Esophagus muscularis mucosa (tissue), 3 donors: ENCODE measurements around the gene TIGD3.

Source experiments
- CTCF ChIP-seq, 3 experiments: fragments of 200-600 bp in 2 of 3; fragments of 450-650 bp in 1 of 3; sonication (generic) in 2 of 3; IDR thresholded peaks; one replicate each; pipeline ENCODE4 v1.5.1; 2017 to 2019; ENCODE audit warnings: antibody characterized with exemption in 3 of 3, mild to moderate bottlenecking in 2 of 3, moderate library complexity in 1 of 3
- POLR2AphosphoS5 ChIP-seq, 2 donors: sonication (generic); formaldehyde crosslinking; IDR thresholded peaks; one replicate each; pipeline ENCODE4 v1.6.1; 2017; ENCODE audit warnings: antibody characterized with exemption in 2 of 2

- TF ChIP-seq POLR2AphosphoS5 (IDR thresholded peaks at IDR 0.05): no peak
- TF ChIP-seq CTCF (IDR thresholded peaks at IDR 0.05): no peak
Measured at GRCh38 chr11:65362320-65362931, 7.9 kb downstream of the TIGD3 start.
